AG04449 (cell line): ENCODE measurements around the gene ARHGAP26.

Experiments used
- CTCF ChIA-PET: fragments of 350-600 bp; formaldehyde crosslinking; extraction: SDS; loops from one replicate; lab custom pipeline; 2021; ENCODE audit warnings: antibody characterized with exemption; lab: Yijun Ruan, JAX
- POLR2A ChIA-PET: fragments of 400-600, 350-600 bp; formaldehyde crosslinking; extraction: SDS; loops from one replicate; lab custom pipeline; 2020; ENCODE audit warnings: antibody characterized with exemption, inconsistent platforms; lab: Yijun Ruan, JAX
- DNase-seq: peaks from one replicate; pipeline ENCODE4 v3.0.0-alpha.2; 2010; ENCODE audit warnings: low read depth, low spot score
- H3K4me3 ChIP-seq: 2 replicates; pipeline ENCODE4 v1.5.1; 2011; ENCODE audit warnings: low read depth, mild to moderate bottlenecking, control low read depth, low read length
- TF ChIP-seq, protein P1 (sequence below): IDR thresholded peaks from one replicate; pipeline ENCODE4 v1.5.1; 2011; ENCODE audit warnings: mild to moderate bottlenecking, moderate library complexity, low read length, control low read depth, inconsistent platforms; ENCODE audit not compliant: insufficient read depth; ENCODE audit errors: missing control alignments

Gene ARHGAP26

DNA sequence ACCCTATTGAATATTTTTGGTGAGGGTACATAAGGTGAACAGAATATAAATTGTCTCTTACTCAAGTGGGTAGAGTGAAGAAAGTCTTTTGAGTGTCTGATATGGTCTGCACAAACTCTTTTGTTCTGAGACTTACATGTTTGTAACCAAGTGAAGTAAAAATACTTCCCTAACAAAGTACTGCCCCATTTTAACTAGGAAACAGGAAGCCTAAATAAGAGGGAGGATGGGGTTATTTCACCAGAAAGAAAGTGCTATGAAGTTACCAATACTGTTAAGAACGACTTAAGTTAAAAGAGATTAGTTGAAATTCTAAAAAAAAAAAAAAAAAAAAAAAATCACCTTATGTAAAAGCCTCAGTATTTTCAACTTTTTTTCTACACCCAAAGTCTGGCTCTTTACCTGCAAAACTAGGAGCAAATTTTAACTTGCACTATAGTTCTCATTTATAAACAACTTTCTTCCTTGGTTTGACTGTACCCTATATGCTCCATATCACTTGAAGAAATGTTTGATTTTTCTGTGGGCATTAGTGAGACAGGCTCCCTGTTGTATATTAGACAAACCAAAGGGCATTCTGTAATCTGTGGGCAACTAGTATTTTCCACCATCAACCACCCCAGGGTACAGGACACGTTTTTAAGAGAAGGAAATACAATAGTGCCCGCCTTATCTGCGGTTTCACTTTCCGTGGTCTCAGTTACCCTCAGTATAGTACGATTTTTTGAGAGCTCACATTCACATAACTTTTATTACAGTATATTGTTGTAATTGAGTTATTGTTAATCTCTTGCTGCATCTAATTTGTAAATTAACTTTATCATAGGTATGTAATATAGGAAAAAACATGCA is 505.6 kb downstream of the ARHGAP26 start:
- TF ChIP-seq, protein P1, sequence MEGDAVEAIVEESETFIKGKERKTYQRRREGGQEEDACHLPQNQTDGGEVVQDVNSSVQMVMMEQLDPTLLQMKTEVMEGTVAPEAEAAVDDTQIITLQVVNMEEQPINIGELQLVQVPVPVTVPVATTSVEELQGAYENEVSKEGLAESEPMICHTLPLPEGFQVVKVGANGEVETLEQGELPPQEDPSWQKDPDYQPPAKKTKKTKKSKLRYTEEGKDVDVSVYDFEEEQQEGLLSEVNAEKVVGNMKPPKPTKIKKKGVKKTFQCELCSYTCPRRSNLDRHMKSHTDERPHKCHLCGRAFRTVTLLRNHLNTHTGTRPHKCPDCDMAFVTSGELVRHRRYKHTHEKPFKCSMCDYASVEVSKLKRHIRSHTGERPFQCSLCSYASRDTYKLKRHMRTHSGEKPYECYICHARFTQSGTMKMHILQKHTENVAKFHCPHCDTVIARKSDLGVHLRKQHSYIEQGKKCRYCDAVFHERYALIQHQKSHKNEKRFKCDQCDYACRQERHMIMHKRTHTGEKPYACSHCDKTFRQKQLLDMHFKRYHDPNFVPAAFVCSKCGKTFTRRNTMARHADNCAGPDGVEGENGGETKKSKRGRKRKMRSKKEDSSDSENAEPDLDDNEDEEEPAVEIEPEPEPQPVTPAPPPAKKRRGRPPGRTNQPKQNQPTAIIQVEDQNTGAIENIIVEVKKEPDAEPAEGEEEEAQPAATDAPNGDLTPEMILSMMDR, result no peak
- H3K4me3 ChIP-seq, result no peak overlapping the region
- ChIA-PET POLR2A (no interaction called here), CTCF (no interaction called here)
- DNase-seq, result no peak

DNA sequence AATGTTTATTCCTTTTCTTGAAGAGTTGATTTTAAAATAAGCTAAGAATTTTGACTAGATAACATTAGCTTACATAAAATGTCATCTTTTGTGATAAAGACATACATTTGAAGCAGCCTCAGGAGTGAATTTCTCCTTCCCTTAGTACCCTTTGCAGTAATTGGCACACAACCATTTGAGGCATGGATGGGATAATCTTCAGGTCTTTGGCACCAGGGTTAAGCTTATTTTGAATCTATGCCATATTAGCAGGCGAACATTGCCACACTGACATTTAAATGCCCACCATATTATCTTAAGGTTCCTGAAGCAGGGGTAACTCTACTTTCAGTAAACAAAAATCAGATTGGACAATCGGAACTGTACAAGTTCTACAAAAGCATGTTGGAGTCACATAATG is 507.4 kb downstream of the ARHGAP26 start:
- no peak for DNase-seq
- TF ChIP-seq, protein P1, result no peak
- no peak overlapping the region for H3K4me3 ChIP-seq
- ChIA-PET POLR2A (no interaction called here), CTCF (interaction anchor here (1.4 kb wide), 1 partner anchor 11 kb away, joined by 5 read pairs; no protein-coding TSS in a partner anchor)
